ENCODE data around the gene SLC4A4. TPM values are rescaled to one million over a fixed set of nuclear protein-coding genes. Genes with fewer than 3 reads are reported as not detected.

SLC4A4 gene
- total and polyA plus RNA-seq, 4 experiments from 2014 or later, result 0.12 to 1.4 (median 1.0) TPM

DNA sequence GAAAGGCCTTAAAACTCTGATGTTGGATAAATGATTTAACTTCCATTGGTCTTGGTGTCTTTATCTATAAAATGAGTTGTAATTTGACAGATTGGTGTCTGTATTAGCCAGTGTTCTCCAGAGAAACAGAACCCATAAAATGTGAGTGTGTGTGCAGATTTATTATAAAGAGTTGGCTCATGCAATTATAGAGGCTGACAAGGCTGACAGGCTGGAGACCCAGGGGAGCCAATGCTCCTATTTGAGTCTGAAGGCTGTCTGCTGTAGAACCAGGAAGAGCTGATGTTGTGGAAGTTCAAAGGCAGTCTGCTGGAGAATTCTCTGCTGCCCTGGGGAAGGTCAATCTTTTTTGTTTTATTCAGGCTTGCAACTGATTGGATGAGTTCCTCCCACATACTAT, 131.7 kb downstream of the SLC4A4 start:
- no peaks in the 10 kb centered on the region for H3K36me3 Mint-ChIP-seq
- no peaks in the 10 kb centered on the region for H3K4me1 Mint-ChIP-seq
- intact Hi-C loops (cut with micrococcal nuclease), result no loop called here
- no peak overlapping the region for H3K4me3 Mint-ChIP-seq
- ChIA-PET CTCF (ENCODE audit: partially characterized antibody) (no interaction called here), POLR2A (ENCODE audit: partially characterized antibody) (no interaction called here)
- Histone ChIP-seq H3K9me3 (ENCODE audit: control insufficient read depth in 1 of 2, low read length in 2 of 2) (no peaks in the 10 kb centered on the region), H3K27me3 (ENCODE audit: insufficient read depth, low read length) (no peaks in the 10 kb centered on the region), H3K27ac (ENCODE audit: low read depth, low read length) (no peak overlapping the region), H3K36me3 (ENCODE audit: insufficient read depth, low read length) (no peaks in the 10 kb centered on the region), H3K4me1 (ENCODE audit: insufficient read depth, low read length) (no peaks in the 10 kb centered on the region), H3K4me3 (ENCODE audit: low read length in 2 of 2) (no peak overlapping the region)
- peaks cover 0 to 3% of the 10 kb centered on the region in 2 donors for H3K27me3 Mint-ChIP-seq
- no peak overlapping the region for H3K27ac Mint-ChIP-seq
- no peak for DNase-seq
- no peaks in the 10 kb centered on the region for H3K9me3 Mint-ChIP-seq

DNA sequence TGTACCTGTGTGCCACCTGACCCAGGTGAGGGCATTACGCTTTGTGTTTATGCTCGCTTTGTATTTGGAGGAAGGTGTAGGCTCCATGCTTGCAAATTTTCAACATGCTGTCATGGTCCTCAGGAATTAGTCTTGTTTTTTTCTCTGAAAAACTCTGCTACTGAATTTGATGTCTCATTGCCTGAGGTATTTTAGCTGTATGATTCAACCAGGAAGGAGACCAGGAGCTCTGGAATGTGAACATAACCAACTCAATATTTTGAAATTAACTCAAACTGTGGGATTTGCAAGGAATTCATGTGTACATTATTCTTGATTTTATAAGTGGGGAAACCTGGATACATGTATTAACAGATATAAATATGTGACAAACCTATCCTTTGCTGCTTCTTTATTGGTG, 134.1 kb downstream of the SLC4A4 start:
- Mint-ChIP-seq H3K27ac (no peak overlapping the region), H3K27me3 (peaks cover 0 to 3% of the 10 kb centered on the region in 2 donors), H3K9me3 (no peaks in the 10 kb centered on the region), H3K4me3 (no peak overlapping the region), H3K4me1 (no peaks in the 10 kb centered on the region), H3K36me3 (no peaks in the 10 kb centered on the region)
- Histone ChIP-seq H3K27me3 (ENCODE audit: insufficient read depth, low read length) (no peaks in the 10 kb centered on the region), H3K4me1 (ENCODE audit: insufficient read depth, low read length) (no peaks in the 10 kb centered on the region), H3K36me3 (ENCODE audit: insufficient read depth, low read length) (no peaks in the 10 kb centered on the region), H3K27ac (ENCODE audit: low read depth, low read length) (no peak overlapping the region), H3K9me3 (ENCODE audit: control insufficient read depth in 1 of 2, low read length in 2 of 2) (no peaks in the 10 kb centered on the region), H3K4me3 (ENCODE audit: low read length in 2 of 2) (no peak overlapping the region)
- ChIA-PET CTCF (ENCODE audit: partially characterized antibody) (no interaction called here), POLR2A (ENCODE audit: partially characterized antibody) (no interaction called here)
- intact Hi-C loops (cut with micrococcal nuclease), result no loop called here
- no peak for DNase-seq

DNA sequence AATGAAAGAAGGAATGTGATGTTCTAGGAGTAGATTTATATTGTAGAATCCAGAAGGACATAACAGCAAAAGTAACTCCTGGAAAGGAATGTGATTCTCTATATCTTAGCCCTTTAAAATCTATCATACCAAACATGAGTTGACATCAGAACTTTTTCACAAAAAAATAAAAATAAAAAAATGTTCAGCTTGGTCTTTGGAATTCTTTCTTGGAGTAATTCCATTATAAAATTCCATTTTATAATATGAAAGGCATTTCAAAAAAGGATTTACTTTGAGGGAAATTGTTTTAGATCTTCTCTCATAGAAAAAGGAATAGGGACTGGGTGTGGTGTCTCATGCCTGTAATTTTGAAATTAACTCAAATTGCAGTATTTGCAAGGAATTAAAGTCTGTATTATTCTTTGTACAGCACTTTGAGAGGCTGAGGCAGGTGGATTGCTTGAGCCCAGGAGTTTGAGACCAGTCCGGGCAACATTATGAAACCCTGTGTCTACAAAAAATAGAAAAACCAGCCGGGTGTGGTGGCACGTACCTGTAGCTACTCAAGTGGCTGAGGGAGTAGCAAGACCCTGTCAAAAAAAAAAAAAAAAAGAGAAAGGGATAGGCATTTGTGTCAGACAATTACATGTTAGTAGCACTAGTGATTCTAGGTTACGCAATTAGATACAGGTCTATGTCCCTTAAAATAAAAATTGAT, 134.9 kb downstream of the SLC4A4 start:
- H3K9me3 Mint-ChIP-seq, result no peaks in the 10 kb centered on the region
- intact Hi-C loops (cut with micrococcal nuclease), result no loop called here
- Histone ChIP-seq H3K4me3 (ENCODE audit: low read length in 2 of 2) (no peak overlapping the region), H3K36me3 (ENCODE audit: insufficient read depth, low read length) (no peaks in the 10 kb centered on the region), H3K27ac (ENCODE audit: low read depth, low read length) (no peak overlapping the region), H3K27me3 (ENCODE audit: insufficient read depth, low read length) (no peaks in the 10 kb centered on the region), H3K4me1 (ENCODE audit: insufficient read depth, low read length) (no peaks in the 10 kb centered on the region), H3K9me3 (ENCODE audit: control insufficient read depth in 1 of 2, low read length in 2 of 2) (no peaks in the 10 kb centered on the region)
- no peaks in the 10 kb centered on the region for H3K36me3 Mint-ChIP-seq
- DNase-seq, result no peak
- no peak overlapping the region for H3K4me3 Mint-ChIP-seq
- no peaks in the 10 kb centered on the region for H3K4me1 Mint-ChIP-seq
- H3K27ac Mint-ChIP-seq, result no peak overlapping the region
- ChIA-PET CTCF (ENCODE audit: partially characterized antibody) (no interaction called here), POLR2A (ENCODE audit: partially characterized antibody) (no interaction called here)
- peaks cover 0 to 2% of the 10 kb centered on the region in 2 donors for H3K27me3 Mint-ChIP-seq

DNA sequence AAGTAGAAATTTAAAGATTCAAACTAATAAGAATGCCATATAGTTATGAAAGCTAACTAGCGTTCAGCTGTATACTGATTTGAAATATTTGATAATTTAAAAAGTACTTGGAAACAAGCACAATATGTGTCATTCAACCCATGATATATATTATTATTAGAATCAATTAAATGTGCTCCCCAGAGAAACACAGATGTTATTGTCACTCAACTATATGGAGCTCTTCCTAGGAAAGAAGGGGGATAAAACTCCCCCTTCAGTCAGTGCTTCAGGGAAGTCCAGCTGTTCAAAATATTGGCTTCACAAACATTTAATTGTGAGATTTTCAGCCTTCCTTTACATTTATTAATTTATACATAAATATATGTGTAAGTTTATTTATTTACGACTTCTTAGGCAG, 135.9 kb downstream of the SLC4A4 start:
- H3K4me3 Mint-ChIP-seq, result no peak overlapping the region
- H3K9me3 Mint-ChIP-seq, result no peaks in the 10 kb centered on the region
- H3K27me3 Mint-ChIP-seq, result no peaks in the 10 kb centered on the region
- Histone ChIP-seq H3K36me3 (ENCODE audit: insufficient read depth, low read length) (no peaks in the 10 kb centered on the region), H3K4me1 (ENCODE audit: insufficient read depth, low read length) (no peaks in the 10 kb centered on the region), H3K4me3 (ENCODE audit: low read length in 2 of 2) (no peak overlapping the region), H3K9me3 (ENCODE audit: control insufficient read depth in 1 of 2, low read length in 2 of 2) (no peaks in the 10 kb centered on the region), H3K27ac (ENCODE audit: low read depth, low read length) (no peak overlapping the region), H3K27me3 (ENCODE audit: insufficient read depth, low read length) (no peaks in the 10 kb centered on the region)
- DNase-seq, result no peak
- ChIA-PET POLR2A (ENCODE audit: partially characterized antibody) (no interaction called here), CTCF (ENCODE audit: partially characterized antibody) (no interaction called here)
- no peak overlapping the region for H3K27ac Mint-ChIP-seq
- intact Hi-C loops (cut with micrococcal nuclease), result no loop called here
- H3K36me3 Mint-ChIP-seq, result no peaks in the 10 kb centered on the region
- H3K4me1 Mint-ChIP-seq, result no peaks in the 10 kb centered on the region

DNA sequence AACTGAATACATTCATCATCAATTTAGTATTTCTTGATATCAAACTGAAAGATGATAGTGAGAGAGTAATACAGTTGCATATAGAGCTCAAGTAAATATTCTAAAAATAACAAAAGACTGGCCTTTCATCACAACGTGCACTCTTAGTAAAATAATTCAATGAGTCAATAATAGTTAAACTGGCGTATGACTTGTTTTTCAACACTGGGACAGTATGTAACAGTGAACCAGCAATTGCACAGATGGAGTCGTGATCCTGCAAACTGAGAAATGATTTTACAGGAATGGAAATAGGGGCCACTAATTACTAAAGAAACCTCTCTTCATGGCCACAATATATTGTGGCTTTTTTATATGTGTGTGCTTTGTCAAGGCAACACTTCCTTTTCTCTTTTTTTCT, 137.4 kb downstream of the SLC4A4 start:
- H3K36me3 ChIP-seq (ENCODE audit: insufficient read depth, low read length), result no peaks in the 10 kb centered on the region
- H3K4me3 ChIP-seq (ENCODE audit: low read length in 2 of 2), result no peak overlapping the region
- DNase-seq, result no peak
- no peaks in the 10 kb centered on the region for H3K27me3 ChIP-seq (ENCODE audit: insufficient read depth, low read length)
- Mint-ChIP-seq H3K9me3 (no peaks in the 10 kb centered on the region), H3K4me3 (no peak overlapping the region), H3K4me1 (no peaks in the 10 kb centered on the region), H3K36me3 (no peaks in the 10 kb centered on the region), H3K27me3 (peaks cover 0 to 1% of the 10 kb centered on the region in 2 donors), H3K27ac (no peak overlapping the region)
- ChIA-PET CTCF (ENCODE audit: partially characterized antibody) (no interaction called here), POLR2A (ENCODE audit: partially characterized antibody) (no interaction called here)
- intact Hi-C loops (cut with micrococcal nuclease), result no loop called here
- no peaks in the 10 kb centered on the region for H3K9me3 ChIP-seq (ENCODE audit: control insufficient read depth in 1 of 2, low read length in 2 of 2)
- no peaks in the 10 kb centered on the region for H3K4me1 ChIP-seq (ENCODE audit: insufficient read depth, low read length)
- H3K27ac ChIP-seq (ENCODE audit: low read depth, low read length), result no peak overlapping the region

DNA sequence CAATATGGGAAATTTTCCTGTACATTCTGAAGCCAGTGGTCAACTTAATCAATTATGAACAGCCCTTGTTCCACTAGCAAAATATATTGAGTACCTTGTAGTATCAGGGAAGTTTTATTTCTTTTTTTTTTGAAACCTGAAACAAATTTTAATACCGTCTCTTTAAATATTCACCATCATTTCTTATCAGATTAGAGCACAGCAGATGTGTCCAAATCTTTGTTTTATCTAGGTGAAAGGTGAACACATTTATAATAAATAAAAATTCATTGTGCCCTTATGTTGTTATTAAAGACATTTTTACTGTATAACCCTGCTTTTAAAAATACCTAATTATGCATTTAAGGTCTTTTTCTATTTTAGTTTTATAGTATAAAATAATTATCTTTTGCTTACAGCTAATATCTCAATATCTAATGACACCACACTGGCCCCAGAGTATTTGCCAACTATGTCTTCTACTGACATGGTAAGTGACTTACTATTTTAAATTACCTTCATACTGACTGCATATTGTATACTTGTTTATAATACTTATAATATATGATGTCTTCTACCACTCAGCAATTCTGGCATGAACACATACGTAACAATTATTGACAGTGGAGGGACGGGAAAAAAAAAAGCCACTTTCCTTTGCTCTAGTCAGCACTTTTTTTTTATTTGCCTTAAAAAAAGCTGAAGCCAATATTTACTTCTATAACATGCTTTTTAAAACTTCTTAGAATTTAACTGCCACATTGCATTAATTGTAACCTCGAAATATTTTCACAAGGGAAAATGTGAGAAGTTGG, 147.9 kb downstream of the SLC4A4 start:
- intact Hi-C loops (cut with micrococcal nuclease), result no loop called here
- Mint-ChIP-seq H3K4me3 (no peak overlapping the region), H3K27ac (no peak overlapping the region), H3K27me3 (peaks cover 0 to 5% of the 10 kb centered on the region in 2 donors), H3K36me3 (no peaks in the 10 kb centered on the region), H3K4me1 (no peaks in the 10 kb centered on the region), H3K9me3 (peaks cover 0 to 7% (median 0%) of the 10 kb centered on the region in 8 donors)
- Histone ChIP-seq H3K9me3 (ENCODE audit: control insufficient read depth in 1 of 2, low read length in 2 of 2) (no peaks in the 10 kb centered on the region), H3K27me3 (ENCODE audit: insufficient read depth, low read length) (no peaks in the 10 kb centered on the region), H3K27ac (ENCODE audit: low read depth, low read length) (no peak overlapping the region), H3K36me3 (ENCODE audit: insufficient read depth, low read length) (no peaks in the 10 kb centered on the region), H3K4me1 (ENCODE audit: insufficient read depth, low read length) (no peaks in the 10 kb centered on the region), H3K4me3 (ENCODE audit: low read length in 2 of 2) (no peak overlapping the region)
- ChIA-PET POLR2A (ENCODE audit: partially characterized antibody) (no interaction called here), CTCF (ENCODE audit: partially characterized antibody) (interaction anchor here (0.7 to 1.0 kb wide), 2 partner anchors 9 to 262 kb away, joined by 3 read pairs; no protein-coding TSS in a partner anchor)
- DNase-seq, result no peak

DNA sequence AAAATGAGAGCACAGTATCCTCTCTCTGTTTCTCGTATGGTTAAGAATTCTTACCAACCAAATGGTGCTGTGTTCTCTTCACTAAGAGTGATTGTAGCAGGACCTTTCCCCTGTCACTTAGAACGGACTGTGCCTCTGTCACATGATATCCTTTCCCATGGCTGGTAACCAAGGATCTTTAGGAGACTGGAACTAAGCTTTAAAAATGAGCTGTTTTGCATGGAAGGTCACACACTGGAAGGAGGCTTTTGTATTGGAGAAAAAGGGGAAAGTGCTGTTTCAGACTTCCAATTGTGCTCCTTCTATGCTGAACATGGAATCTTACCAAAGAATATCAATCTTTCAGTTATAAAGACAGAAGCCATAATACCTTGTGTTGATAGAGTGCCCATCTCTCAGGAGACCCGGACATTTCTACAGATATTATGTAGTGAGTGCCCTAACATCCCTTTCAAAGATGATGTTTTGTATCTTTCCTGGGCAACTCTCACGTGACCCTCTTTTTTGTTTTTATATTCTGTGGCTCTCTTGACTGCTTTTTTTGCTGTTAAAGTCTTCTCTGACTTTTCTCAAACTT, 148.6 kb downstream of the SLC4A4 start:
- Mint-ChIP-seq H3K27me3 (peaks cover 0 to 5% of the 10 kb centered on the region in 2 donors), H3K9me3 (peaks cover 0 to 7% (median 0%) of the 10 kb centered on the region in 8 donors), H3K4me1 (no peaks in the 10 kb centered on the region), H3K27ac (no peak overlapping the region), H3K4me3 (no peak overlapping the region), H3K36me3 (no peaks in the 10 kb centered on the region)
- intact Hi-C loops (cut with micrococcal nuclease), result no loop called here
- POLR2A ChIA-PET (ENCODE audit: partially characterized antibody), result no interaction called here
- no peaks in the 10 kb centered on the region for H3K36me3 ChIP-seq (ENCODE audit: insufficient read depth, low read length)
- H3K4me1 ChIP-seq (ENCODE audit: insufficient read depth, low read length), result no peaks in the 10 kb centered on the region
- no peak overlapping the region for H3K27ac ChIP-seq (ENCODE audit: low read depth, low read length)
- H3K4me3 ChIP-seq (ENCODE audit: low read length in 2 of 2), result no peak overlapping the region
- DNase-seq, result no peak
- no peaks in the 10 kb centered on the region for H3K27me3 ChIP-seq (ENCODE audit: insufficient read depth, low read length)
- CTCF ChIA-PET (ENCODE audit: partially characterized antibody), result no interaction called here
- H3K9me3 ChIP-seq (ENCODE audit: control insufficient read depth in 1 of 2, low read length in 2 of 2), result no peaks in the 10 kb centered on the region

All from CD4-positive, alpha-beta memory T cell (primary cell).